GM19455 (cell line): ENCODE results near the gene GATD1.

Experiments used
- ATAC-seq: cut with Tn5 transposase; IDR thresholded peaks from one replicate; pipeline ENCODE4 v1.9.1; 2021; ENCODE audit not compliant: unreplicated experiment

Gene GATD1

DNA sequence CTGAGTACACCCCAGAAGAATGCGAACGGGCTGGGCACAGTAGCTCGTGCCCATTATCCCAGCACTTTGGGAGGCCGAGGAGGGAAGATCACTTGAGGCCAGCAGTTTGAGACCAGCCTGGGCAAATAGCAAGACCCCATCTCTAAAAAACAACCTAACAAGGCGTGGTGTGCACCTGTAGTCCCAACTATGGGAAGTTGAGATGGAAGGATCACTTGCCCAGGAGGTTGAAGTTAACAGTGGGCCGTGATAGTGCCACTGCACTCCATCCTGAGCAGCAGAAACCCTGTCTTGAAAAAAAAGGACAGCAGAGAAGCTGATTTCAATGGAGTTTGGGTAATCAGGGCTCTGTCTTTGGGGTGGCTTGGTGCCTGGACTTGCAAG, 35.8 kb upstream of the GATD1 start:
- no peak for ATAC-seq

- no peak for ATAC-seq
These were observed 35.1 kb upstream of the GATD1 start for GRCh38 chr11:812390-812789.

- ATAC-seq, result no peak
These were observed 34.4 kb upstream of the GATD1 start for GRCh38 chr11:811446-812245.

GRCh38 chr11:810040-810567, 32.8 kb upstream of the GATD1 start:
- peak; percentile 2 for ATAC-seq

DNA sequence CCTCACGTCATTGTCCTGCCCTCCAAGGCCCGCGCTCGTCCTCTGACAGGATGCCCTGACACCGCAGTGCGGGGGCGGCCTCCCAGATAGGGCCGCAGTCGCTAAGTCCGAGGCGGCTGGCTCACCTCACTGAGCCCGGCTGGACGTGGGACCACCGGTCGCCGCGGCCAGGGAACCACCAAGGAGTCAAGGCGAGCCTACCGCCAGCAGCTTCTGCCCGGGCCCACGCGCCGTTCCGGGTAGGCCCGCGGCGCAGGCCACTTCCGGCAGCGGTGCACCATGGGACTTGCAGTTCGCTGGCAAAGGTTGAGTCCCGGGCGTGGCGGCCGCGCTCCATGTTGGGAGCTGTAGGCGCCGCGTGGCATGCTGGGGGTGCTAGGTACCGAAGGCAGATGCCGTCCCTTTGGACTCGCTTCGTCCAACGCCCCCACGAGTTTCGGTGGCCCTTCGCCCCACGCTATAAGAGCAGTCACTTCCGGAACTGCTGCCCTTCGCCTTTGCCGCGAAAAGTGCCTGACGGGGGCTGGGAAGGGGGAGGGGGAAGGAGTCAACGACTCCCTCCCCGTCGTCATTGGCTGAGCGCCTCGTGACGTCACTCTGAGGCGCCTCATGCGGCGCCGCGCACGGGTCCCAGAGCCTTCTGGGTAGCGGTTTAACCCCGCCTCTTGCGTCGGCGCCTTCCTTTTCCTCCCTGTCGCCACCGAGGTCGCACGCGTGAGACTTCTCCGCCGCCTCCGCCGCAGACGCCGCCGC, 32.2 kb upstream of the GATD1 start, which contains the start of gene RPLP2:
RPLP2 (plus strand) TSS at position 681 of the 753 bp plus-strand sequence. CDS start 268 bp downstream, outside the sequence.
- ATAC-seq, result peak; percentile 70

- ATAC-seq, result no peak
These were observed 31.4 kb upstream of the GATD1 start for GRCh38 chr11:808427-809286.

DNA sequence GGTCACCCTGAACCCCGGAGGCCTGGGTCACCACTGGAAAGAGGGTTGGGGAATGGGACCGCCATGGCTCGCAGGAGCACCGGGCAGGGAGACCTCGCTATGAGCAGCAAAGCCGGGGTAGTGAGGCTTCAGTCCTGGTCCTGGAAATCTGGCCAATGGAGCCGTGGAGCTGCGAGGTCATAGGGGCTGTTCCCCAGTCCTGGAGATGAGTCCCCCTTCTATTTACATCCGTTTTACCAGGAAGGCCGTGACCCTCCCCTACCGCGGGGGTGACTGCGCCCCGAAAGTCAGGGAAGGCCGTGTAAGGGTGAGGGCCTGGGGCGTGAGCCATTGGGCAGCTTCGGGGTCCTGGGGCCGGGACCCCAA, 27.3 kb upstream of the GATD1 start:
- no peak for ATAC-seq

GRCh38 chr11:803770-804598, 26.7 kb upstream of the GATD1 start:
- no peak for ATAC-seq

DNA sequence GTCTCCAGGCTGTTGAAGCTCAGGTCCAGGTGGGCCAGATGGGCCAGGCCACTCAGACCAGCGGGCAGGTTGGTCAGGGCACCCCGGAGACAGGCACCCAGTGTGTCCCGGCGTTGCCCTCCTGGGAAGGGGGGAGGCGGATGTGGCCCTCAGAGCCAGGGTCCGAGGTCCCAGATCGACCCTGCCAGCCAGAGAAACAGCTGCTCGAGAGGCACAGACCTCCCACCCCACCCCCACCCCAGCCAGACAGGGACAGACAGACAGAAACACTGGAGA, 26.1 kb upstream of the GATD1 start:
- no peak for ATAC-seq

DNA sequence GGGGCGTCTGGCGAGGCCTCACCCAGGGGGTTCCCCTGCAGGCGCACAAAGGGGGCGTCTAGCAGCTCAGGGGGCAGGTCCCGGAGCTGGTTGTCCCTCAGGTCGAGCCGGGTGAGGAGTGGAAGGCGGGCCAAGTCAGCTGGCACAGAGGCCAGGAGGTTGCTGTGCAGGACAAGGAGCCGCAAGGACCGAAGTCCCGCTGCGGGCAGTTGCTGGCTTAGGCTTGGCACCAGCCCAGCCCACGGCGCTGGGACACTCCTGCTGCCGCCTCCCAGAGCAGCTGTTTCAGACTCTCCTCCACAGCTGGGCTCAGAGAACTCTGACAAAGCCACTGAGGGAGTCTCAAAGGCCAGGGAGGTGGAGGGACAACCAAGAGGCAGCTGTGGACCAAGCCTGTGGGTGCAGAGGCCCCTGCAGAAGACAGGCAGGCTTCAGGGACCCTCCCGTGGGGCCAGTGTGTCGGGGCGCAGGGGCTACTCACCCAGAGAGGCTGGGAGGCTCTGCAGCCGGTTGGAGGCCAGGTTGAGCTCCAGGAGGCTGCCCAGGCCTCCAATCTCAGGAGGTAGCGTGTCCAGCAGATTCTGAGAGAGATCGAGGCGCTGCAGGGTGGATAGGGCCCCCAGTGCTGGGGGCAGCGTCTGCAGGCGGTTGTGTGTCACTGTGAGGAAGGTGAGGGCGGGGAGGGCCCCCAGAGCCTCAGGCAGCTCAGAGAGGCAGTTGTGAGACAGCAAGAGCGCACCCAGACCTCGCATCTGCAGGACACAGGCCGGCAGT, 25.6 kb upstream of the GATD1 start:
- no peak for ATAC-seq

DNA sequence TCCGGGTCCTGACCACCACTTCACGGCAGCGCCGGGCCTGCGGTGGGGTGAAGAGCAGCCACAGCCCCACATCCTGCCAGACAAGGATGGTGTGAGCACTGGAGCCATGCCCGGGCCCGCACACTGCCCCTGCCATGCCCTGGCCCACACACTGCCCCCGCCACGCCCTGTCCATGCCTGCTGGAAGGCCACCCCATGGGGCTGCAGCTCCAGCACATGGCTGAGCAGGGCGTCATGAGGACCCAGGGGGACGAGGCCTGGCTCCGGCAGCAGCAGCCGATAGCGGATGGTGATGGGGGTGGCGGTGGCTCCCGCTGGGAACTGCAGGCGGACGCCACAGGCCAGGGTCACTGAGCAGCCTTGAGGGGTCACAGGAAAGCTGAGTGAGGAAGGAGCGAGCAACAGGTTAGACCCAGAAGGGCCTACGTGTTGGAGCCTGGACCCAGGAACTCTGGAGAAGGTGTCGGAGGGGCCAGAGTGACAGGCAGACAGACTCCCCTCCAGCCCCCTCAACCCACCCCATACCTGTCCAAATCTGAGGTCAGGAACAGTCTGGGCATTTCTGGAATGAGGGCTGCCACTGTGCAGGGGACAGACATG, 24.8 kb upstream of the GATD1 start:
- no peak for ATAC-seq

- ATAC-seq, result no peak
These were observed 24.0 kb upstream of the GATD1 start for GRCh38 chr11:801097-801780.

DNA sequence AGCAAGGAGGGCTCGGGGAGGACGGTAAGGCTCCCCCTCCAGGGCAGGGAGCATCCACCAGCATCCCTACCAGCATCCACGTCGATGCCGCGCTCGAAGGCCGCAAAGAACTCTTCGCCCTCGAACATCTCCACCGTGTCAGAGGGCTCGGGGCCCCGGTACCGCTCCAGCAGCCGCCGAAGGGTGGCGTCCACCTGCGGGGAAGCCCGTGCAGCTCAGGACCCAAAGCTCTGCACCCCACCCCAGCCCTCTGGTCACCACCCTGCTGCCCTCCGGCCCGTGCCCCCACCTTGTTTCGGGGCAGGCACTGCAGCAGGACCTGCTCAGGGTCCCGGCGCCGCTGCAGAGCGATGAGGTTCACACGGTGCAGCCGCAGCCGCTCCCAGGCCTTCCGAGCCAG, 23.2 kb upstream of the GATD1 start:
- ATAC-seq, result no peak

DNA sequence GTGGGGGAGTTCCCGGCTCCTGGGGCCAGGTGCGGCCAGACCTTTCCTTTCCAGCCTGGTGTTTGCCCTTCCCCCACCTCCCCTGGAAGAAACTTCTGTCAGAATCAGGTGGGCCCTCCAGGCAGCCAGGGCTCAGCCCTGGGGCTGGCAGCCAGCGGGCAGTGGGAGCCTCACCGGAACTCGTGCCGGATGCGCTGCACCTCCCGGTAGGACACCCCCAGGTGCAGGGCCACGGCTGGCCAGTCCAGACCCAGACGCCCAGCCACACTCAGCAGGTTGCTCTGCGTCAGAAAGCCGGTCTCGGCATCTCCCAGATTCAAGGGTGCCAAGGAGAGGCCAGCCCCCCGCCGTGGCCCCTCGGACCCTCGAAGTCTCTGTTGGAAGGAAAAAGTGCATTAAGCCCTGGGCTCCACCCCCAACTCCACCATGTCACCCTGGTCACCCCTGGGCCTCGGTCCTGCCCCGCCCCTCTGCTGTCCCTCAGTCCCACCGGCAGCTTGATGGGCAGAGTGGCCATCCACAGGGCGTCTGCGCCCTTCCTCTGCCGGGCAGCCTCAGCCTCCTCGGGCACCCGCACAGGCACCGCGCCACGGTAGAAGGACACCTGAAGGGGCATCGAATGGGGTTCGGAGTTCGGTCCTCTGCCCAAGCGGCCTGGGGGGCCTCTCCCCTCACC, 22.5 kb upstream of the GATD1 start:
- ATAC-seq, result no peak

GRCh38 chr11:798093-798713, 20.9 kb upstream of the GATD1 start, which contains the start of gene SLC25A22:
Gene SLC25A22, minus strand, starts transcription at chr11:798281. Its CDS starts 3,275 bp downstream, at chr11:795006.
- ATAC-seq, result peak; percentile 56

GRCh38 chr11:797296-798092, 20.2 kb upstream of the GATD1 start:
- peak; percentile 40 for ATAC-seq
